GM12873 (cell line): Measurements from ENCODE around the gene GLT8D2.

Experiments used
- CTCF ChIP-seq: IDR thresholded peaks from 2 replicates; pipeline ENCODE4 v1.5.1; 2012; ENCODE audit warnings: low read depth, mild to moderate bottlenecking, moderate library complexity, low read length, control low read depth; ENCODE audit not compliant: insufficient read depth; ENCODE audit errors: missing control alignments

The GLT8D2 gene

DNA sequence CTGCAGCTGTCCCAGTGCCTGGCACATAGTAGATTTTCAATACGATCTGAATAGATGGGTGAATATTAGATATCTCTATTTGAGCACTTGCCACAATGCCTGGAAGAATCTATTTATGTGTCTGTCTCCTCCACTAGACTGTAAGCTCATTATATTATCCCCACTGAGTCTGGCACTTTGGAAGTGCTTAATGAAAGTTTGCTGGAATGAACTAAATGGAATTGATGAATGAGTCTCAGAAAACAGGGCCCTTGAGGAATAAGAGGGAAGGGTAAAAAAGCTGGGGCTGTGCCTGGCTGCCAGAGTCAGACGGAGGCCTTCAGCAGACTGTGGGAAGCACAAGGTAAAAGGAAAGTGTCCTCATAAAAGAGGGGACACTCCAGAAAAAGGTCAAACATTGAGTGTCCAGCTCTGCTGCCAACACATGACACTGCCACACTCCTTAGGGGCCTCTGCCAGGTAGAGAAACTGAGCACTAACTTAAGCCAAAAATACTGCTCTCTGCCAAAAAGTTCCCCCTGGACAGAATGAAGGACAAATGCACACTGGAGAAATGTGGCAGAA, 39.3 kb downstream of the GLT8D2 start:
- TF ChIP-seq CTCF, result no peak

DNA sequence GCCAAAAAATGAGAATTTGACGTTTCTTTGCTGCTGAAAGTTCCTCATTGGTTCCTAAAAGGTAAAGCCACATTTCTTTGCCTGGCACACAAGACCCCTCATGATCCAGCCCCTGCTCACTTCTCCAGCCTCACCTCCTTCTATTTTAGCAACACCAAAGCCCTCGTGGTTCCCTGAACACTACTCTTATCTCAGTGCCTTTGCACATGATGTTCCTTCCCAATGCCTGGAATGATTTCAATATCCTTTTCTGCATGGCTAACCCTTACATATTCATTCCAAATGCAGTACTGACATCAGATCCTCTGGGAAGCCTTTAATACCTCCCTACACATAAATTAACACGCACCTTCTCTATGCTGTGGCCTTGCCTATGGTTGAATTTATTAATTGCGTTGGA, 39.9 kb downstream of the GLT8D2 start:
- TF ChIP-seq CTCF, result no peak

- no peak for TF ChIP-seq CTCF
These were observed 43.1 kb downstream of the GLT8D2 start for GRCh38 chr12:104006929-104007328.

DNA sequence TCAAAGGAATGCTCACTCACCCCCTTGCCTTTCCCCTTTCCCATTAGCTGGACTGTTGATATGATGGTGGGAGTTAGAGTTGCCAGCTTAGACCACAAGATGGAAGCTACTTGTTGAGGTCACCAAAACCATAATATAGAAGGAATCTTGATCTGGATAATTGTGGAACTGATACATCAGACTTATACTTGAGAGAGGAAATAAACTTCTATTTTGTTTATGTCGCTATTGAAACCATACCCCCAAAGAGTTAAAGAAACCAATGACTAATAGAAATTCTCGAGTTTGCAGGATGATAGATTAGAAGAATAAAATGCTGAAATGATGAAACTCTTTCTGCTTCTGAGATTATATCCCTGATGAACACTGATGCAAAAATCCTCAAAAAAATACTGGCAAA, 46.4 kb downstream of the GLT8D2 start:
- no peak for TF ChIP-seq CTCF

- no peak for TF ChIP-seq CTCF
These were observed 47.3 kb downstream of the GLT8D2 start for GRCh38 chr12:104002686-104003085.

DNA sequence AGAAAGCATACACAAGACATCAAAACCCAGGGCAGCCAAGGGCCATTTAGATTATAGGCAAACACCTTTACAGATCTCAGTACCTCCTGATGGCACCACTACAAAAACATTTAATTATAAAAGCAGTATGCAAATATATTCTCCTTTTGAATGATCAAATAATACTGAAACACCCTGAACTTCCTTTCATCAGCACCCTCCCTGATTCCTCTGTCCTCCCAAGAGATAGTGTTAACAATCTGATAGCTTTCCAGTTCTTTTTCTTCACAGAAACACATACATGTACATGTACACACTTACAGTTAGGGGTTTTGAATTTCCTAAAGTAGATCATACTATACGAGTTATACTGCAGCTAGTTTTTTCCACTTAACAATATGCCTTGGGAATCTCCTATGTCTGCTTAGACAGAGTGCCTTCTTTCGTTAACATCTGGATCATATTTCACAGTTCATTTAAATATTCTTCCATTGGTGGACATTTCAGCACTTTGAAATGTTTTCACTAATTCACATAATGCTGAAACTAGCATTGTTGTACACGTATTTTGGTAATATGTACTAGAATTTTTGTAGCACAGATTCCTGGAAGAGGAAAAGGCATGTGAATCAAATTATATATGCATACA, 49.1 kb downstream of the GLT8D2 start:
- no peak for TF ChIP-seq CTCF

DNA sequence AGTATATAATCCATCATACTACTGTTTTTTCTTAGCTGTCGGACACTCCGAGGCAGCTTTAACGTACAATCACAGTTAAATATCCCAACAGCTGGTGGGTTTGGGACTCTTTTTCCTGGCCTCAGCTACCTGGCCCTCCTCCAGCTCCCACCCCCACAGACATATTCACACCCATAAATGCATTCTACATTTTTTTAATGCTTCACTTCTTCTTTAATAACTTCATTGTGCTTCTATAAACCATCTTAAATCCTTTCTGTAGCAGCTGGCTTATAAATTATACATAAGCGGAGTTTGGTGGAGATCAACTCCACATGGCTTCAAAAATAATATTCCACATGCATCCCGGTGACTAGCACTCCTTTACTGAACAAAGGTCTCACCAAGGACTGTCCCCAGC, 51.0 kb downstream of the GLT8D2 start:
- TF ChIP-seq CTCF, result no peak
